ENCODE measurements around the gene FUBP1.

The FUBP1 gene

DNA sequence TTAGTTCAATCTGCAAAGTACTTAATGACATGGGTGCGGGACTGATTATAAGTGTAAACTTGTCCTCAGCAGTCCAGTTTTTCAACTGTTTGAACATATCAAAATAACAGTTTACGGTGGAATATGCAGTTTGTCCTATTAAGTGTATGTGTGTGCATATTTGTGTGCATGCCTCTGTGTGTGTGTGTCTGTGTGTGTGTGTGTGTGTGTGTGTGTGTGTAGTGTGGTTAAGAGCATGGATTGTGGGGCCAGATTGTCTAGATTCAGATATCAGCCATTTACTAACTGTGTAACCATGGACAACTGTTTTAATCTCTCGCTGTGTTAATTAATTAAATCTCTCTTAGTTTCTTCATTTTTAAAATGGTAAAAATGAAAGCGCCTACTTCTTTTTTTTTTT is 51.5 kb downstream of the FUBP1 start:
- TF ChIP-seq, protein P1, sequence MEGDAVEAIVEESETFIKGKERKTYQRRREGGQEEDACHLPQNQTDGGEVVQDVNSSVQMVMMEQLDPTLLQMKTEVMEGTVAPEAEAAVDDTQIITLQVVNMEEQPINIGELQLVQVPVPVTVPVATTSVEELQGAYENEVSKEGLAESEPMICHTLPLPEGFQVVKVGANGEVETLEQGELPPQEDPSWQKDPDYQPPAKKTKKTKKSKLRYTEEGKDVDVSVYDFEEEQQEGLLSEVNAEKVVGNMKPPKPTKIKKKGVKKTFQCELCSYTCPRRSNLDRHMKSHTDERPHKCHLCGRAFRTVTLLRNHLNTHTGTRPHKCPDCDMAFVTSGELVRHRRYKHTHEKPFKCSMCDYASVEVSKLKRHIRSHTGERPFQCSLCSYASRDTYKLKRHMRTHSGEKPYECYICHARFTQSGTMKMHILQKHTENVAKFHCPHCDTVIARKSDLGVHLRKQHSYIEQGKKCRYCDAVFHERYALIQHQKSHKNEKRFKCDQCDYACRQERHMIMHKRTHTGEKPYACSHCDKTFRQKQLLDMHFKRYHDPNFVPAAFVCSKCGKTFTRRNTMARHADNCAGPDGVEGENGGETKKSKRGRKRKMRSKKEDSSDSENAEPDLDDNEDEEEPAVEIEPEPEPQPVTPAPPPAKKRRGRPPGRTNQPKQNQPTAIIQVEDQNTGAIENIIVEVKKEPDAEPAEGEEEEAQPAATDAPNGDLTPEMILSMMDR (IDR thresholded peaks at IDR 0.05): no peak

DNA sequence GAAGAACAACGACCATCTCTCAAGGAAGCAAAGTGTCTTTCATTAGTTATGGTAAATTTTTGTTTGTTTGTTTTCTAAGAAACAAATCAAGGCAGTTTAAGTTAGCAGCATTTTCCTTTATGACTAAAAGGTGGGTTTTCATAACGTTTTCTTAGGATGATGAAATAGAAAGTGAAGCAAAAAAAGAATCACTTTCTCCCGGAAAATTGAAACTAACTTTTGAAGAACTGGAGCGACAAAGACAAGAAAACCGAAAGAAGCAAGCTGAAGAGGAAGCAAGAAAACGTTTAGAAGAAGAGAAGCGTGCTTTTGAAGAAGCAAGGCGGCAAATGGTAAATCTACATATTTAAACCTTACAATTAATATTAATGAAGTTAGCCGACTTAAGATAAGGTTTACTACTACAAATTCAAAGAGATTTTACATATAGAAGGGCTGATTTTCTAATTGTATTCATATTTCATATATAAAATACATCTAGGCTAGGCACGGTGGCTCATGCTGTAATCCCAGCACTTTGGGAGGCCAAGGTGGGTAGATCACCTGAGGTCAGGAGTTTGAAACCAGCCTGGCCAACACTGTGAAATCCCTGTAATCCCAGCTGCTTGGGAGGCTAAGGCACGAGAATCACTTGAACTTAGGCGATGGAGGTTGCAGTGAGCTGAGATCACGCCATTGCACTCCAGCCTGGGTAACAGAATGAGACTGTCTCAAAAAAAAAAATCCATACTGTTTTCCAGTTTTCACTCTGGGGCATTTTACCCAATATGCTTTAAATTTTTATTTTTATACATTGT is 52.1 kb downstream of the FUBP1 start:
- TF ChIP-seq, protein P1 (IDR thresholded peaks at IDR 0.05): no peak

DNA sequence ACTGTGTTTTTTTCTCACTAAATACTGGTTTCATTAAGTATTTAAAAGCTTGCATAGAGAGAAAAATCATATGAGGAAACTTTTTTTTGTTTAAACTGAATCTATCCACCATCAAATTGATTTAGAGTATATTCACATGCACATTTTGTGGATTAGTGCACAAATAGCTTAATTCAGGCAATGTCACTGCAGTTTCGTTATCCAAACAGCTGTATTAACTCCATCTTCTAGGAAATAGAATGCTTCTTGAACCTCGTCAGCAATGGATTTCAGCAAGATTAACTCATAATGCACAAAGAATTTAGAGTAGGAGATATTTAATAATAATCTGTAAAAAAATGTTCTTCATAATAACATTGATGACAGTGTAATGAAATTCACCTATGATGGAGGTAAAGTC is 52.9 kb downstream of the FUBP1 start:
- TF ChIP-seq, protein P1 (IDR thresholded peaks at IDR 0.05): no peak

DNA sequence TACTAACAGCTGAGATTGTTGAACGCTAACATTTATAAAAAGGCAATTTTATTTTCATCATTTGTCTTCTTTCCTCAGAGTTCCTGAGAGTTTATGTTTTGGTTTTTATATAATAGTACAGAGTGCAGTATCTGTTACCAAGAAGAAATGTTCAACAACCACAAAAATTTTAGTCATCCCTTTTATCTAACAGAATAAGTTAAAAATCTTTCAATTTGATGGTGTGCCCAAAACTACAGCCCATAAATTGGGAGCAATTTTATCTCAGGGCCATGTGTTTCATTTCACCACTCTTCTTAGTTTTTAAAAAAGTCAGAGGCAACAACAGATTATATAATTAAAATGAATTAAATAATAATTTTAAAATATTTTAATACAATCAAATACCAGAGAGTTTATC is 53.4 kb downstream of the FUBP1 start:
- TF ChIP-seq, protein P1 (IDR thresholded peaks at IDR 0.05): no peak

DNA sequence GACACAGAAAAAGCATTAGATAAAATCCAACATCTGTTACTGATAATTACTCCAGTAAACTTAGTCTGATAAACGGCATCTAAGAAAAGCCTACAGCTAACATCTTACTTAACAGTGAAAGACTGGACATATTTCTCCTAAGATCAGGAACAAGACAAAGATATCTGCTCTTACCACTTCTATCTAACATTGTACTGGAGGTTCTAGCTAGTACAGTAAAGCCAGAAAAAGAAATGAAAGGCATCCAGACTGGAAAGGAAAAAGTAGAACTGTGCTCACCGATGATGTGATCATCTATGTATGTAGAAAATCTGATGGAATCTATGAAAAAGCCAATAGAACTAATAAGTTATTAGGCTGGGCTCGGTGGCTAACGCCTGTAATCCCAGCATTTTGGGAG is 68.8 kb downstream of the FUBP1 start:
- TF ChIP-seq, protein P1 (IDR thresholded peaks at IDR 0.05): no peak

DNA sequence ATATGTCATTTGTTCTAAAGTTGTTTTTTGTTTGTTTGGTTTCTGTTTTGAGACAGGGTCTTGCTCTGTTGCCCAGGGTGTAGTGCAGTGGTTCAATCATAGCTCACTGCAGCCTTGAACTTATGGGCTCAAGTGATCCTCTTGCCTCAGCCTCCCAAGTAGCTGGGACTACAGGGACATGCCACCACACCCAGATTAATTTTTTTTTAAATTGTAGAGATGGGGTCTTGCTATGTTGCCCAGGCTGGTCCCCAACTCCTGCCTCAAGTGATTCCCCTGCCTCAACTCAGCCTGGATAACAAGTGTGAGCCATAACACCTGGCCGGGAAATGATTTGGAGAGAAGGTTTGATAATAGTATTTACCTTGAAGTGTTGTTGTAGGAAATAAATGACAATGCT is 72.2 kb downstream of the FUBP1 start:
- TF ChIP-seq, protein P1 (IDR thresholded peaks at IDR 0.05): no peak

DNA sequence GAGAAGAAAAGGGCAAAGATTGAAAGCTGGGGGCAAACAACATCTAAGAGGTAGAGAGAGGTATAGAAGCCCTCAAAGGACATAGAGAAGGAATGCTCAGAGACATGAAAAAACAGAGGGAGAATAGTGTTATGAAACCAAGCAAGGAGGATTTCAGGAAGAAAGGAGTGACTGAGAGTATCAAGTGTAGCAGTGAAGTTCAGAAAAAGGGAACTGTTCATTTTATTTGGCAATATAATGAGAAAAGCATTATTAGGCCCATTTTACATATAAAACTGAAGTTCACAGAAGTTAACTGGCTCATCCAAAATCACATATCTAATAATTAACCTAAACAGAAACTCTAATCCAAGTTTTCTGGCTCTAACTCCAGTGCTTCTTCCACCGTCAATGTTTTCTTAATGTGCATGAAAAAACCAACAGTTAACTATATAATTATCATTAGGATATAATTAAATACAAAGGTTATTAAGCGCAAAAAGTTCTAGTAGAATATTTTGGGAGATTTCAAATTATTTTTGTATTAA is 72.8 kb downstream of the FUBP1 start:
- TF ChIP-seq, protein P1 (IDR thresholded peaks at IDR 0.05): no peak
